Fibroblast of pulmonary artery (primary cell): ENCODE data around the gene PTOV1.

Source experiments
- DNase-seq: peaks from one replicate; pipeline ENCODE4 v3.0.0-alpha.2; 2010; ENCODE audit warnings: low read depth
- H3K4me3 ChIP-seq: replicated peaks from 2 replicates; pipeline ENCODE4 v1.5.1; 2011; ENCODE audit warnings: low read depth, mild to moderate bottlenecking, control low read depth, low read length, moderate library complexity
- TF ChIP-seq, protein P1 (sequence below): IDR thresholded peaks from 2 replicates; pipeline ENCODE4 v1.5.1; 2011; ENCODE audit warnings: mild to moderate bottlenecking, control low read depth, low read length, inconsistent platforms; ENCODE audit errors: missing control alignments

PTOV1 gene

DNA sequence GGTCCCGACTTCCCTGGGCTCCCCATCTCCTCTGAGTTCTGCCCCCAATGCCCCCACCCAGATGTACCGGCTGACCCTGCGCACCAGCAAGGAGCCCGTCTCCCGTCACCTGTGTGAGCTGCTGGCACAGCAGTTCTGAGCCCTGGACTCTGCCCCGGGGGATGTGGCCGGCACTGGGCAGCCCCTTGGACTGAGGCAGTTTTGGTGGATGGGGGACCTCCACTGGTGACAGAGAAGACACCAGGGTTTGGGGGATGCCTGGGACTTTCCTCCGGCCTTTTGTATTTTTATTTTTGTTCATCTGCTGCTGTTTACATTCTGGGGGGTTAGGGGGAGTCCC is 44.4 kb upstream of the PTOV1 start:
- no peak overlapping the region for H3K4me3 ChIP-seq
- TF ChIP-seq, protein P1, sequence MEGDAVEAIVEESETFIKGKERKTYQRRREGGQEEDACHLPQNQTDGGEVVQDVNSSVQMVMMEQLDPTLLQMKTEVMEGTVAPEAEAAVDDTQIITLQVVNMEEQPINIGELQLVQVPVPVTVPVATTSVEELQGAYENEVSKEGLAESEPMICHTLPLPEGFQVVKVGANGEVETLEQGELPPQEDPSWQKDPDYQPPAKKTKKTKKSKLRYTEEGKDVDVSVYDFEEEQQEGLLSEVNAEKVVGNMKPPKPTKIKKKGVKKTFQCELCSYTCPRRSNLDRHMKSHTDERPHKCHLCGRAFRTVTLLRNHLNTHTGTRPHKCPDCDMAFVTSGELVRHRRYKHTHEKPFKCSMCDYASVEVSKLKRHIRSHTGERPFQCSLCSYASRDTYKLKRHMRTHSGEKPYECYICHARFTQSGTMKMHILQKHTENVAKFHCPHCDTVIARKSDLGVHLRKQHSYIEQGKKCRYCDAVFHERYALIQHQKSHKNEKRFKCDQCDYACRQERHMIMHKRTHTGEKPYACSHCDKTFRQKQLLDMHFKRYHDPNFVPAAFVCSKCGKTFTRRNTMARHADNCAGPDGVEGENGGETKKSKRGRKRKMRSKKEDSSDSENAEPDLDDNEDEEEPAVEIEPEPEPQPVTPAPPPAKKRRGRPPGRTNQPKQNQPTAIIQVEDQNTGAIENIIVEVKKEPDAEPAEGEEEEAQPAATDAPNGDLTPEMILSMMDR = no peak
- no peak for DNase-seq

DNA sequence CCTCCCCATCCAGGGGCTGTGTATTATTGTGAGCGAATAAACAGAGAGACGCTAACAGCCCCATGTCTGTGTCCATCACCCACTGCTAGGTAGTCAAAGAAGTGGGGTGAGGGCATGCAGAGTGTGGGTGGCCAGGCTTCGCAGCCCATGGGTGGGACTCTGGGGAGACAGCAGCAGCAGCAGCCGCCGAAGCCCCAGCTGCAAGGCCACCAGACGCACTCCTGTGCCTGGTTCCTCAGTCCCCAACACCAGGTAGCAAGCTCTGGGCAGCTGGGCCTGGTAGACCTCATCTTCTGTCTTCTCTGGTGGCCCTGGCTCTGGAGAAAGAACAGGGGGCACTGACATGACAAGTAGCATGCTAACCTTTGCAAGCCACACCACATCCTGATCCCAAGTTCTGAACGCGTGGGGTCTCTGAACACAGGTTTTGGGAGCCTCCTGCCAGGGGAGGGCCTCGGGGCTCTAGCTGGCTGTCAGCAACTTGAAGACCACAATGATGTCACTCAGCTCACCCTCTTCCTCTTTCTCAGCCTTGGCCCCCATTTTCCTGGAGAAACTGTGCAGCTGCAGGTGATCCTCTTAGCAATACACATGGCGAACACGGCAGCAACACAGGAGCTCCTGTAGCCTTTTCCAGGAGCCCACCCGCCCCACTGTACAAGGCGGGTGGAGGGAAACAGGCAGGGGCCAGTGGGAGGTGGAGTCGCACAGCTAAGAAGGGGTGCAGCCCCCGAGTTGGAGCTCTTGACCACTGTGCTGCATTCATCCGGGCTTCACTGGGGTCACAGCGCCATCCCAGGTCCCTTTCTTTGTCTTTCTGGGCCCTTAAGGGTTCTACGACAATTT is 43.7 kb upstream of the PTOV1 start:
- H3K4me3 ChIP-seq = no peak overlapping the region
- no peak for DNase-seq

DNA sequence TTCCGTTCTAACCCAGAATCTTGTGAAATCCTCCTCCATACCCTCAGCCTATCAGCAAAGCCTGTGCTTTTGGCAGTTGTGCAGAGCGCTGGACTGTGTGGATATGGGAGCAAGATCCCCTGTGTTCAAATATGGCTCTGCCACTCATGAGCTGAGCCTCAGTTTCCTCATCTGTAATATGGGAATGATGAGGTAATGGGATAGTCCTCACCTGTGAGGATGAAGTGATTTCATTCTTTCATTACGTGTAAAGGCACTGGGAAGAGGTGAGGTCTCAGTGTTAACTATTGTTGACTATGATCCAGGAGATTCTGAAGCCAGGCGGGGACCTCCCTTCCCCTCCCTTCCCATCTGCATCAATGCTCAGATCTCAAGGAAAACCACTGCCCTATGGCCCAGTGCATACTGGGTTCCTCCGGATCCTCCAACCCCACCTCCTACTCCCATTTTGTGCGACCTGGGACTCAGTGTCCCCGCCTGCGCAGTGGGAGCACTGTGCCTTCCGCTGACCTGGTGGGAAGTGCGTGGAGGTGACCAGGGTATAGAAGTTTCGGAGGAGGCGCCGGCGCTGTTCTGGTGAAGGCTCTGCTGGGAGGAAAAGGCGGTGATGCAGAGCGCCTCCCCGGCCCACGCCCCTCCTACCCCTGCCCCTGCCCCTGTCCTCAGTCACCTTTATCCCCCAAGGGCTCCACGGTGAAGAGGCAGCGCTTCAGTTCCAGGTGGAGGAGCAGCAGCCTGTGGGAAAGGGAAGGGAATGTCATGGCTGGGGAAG is 42.9 kb upstream of the PTOV1 start:
- H3K4me3 ChIP-seq = peak overlapping the region; percentile 64
- no peak for DNase-seq
- TF ChIP-seq, protein P1 = no peak

More for the DNA sequence above, 43.7 kb upstream of the PTOV1 start:
- TF ChIP-seq, protein P1 = no peak

DNA sequence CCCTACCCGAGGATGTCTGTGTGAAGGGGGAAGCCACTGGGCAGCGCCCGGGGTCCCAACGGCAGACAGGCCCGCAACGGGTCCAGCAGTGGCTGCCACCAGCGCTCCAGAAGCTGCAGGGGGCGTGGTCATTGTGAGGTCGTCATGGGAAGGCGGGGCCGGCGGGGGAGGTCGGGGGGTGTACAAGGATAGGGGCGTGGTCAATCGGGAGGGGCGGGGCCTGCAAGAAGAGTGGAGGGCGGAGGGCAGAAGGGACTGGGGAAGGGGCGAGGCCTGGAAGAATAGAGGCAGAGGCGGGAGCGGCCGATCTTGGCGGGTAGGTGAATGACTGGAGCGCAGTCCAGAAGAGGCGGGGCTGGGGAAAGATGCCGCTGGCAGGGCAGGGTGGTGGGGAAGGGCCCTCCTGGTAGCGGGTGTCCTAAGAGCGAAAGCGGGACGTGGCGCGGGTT is 42.2 kb upstream of the PTOV1 start:
- TF ChIP-seq, protein P1 = no peak
- DNase-seq = peak; percentile 84
- peak overlapping the region; percentile 64 for H3K4me3 ChIP-seq

DNA sequence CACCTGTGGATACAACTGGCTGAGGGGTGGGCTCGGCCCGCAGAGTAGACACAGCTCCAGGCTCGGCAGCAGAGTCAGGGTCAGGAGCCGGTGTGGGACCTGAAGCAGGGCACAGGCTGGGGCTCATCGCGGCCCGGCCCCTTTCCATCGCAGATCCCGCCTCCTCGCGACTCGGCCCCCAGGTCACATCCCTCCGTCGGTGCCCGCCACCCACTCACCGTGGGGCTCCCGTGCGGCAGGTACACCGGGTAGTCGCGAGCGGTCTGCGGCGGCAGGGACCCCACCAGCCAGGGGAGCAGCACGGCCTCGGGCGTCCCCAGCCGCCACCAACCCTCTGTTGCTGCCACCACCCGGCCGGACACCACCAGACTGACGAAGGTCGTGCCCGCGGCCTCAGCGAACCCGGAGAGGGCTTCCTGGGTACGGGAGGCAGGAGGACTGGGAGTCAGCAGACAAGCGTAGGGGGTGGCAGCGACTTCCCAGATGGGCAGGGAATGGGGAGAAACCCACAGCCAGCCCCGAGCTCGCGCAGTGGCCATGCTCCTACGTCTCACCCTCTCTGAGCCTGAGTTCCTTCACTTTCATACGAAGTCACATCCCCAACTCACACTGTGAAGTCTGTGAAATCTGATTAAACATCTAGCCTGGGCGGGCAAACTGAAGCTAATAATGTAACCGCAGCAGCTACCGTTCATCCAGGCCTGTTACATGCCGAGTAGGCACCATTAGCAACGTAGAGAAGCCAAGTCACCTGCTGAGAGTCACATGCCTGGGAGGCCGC is 41.6 kb upstream of the PTOV1 start:
- TF ChIP-seq, protein P1 = no peak
- DNase-seq = no peak
- H3K4me3 ChIP-seq = peak overlapping the region; percentile 64

DNA sequence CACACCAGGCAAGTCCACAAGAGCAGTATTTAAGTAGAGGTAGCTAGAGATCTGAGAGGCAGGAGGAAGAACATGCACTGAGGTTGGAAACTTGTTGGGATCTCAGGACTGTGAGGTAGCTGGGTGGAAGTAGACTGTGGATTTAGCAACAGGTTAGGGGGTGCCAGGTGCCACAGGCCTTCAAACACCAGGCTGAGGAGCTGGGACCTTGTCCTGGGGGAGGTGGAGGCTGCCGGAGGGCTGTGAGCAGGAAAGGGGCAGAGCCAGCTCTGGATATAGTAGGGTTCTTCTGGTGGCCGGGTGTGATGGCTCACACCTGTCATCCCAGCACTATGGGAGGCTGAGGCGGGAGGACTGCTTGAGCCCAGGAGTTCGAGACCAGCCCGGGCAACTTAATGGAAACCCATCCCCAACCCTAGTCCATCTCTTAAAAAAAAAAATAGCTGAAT is 41.0 kb upstream of the PTOV1 start:
- TF ChIP-seq, protein P1 = no peak
- H3K4me3 ChIP-seq = no peak overlapping the region
- no peak for DNase-seq
